Gastroesophageal sphincter (tissue), 3 donors: ENCODE results near the gene TK1.

Experiments
- EP300 ChIP-seq: sonication (generic); formaldehyde crosslinking; IDR thresholded peaks from one replicate; pipeline ENCODE4 v1.6.1; 2017; ENCODE audit warnings: antibody characterized with exemption, mild to moderate bottlenecking
- POLR2A ChIP-seq, 2 donors: fragments of 450-650 bp; IDR thresholded peaks; one replicate each; pipeline ENCODE4 v1.6.1; 2017; ENCODE audit warnings: antibody characterized with exemption in 2 of 2, mild to moderate bottlenecking in 2 of 2, moderate library complexity in 1 of 2
- POLR2AphosphoS5 ChIP-seq: sonication (generic); formaldehyde crosslinking; IDR thresholded peaks from one replicate; pipeline ENCODE4 v1.6.1; 2017; ENCODE audit warnings: antibody characterized with exemption
- TF ChIP-seq, protein P1 (sequence below), 4 experiments: fragments of 200-600 bp in 2 of 4; fragments of 450-650 bp in 2 of 4; sonication (generic) in 1 of 4; IDR thresholded peaks; one replicate each; pipeline ENCODE4 v1.5.1; 2017 to 2019; ENCODE audit warnings: antibody characterized with exemption in 4 of 4, mild to moderate bottlenecking in 2 of 4, moderate library complexity in 2 of 4

DNA sequence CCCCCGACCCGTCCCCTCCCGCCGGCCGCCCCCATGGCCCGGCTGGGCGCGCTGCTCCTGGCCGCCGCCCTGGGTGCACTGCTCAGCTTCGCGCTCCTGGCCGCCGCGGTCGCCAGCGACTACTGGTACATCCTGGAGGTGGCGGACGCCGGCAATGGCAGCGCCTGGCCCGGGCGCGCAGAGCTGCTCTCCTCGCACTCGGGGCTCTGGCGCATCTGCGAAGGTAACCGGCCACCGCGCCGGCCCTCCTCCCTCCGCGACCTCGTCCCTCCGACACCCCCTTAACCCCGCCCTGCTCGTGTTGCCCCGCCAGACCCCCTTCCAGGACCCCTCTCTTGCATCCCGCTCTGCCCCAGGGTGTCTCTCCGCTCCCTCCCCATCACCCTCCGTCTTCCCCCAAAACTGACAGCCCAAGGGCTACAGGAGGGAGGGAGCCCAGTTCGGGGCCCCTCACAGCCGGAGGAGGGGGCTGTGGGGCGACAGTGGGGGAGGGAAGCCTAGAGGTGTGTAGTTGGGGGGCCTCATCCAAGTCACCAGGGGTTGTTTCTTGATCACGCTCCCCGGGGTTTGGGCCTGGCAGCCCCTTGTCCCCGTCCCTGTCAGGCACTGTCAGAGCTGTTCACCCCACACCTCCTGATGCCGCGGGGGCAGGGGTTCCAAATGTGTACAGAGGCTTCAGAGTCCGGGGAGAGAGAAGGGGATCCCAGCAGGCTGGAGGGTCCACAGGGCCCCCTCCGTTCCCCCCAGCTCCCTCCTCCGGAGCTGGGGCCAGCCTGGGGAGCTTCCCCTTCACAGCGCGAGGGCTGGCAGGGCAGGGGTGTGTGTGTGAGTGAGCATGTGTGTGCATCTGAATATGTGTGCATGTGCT, 45.4 kb upstream of the TK1 start:
- TF ChIP-seq, protein P1, sequence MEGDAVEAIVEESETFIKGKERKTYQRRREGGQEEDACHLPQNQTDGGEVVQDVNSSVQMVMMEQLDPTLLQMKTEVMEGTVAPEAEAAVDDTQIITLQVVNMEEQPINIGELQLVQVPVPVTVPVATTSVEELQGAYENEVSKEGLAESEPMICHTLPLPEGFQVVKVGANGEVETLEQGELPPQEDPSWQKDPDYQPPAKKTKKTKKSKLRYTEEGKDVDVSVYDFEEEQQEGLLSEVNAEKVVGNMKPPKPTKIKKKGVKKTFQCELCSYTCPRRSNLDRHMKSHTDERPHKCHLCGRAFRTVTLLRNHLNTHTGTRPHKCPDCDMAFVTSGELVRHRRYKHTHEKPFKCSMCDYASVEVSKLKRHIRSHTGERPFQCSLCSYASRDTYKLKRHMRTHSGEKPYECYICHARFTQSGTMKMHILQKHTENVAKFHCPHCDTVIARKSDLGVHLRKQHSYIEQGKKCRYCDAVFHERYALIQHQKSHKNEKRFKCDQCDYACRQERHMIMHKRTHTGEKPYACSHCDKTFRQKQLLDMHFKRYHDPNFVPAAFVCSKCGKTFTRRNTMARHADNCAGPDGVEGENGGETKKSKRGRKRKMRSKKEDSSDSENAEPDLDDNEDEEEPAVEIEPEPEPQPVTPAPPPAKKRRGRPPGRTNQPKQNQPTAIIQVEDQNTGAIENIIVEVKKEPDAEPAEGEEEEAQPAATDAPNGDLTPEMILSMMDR (IDR thresholded peaks at IDR 0.05) = no peak
- TF ChIP-seq EP300 (no peak), POLR2A (IDR thresholded peaks at IDR 0.05) (no peak), POLR2AphosphoS5 (no peak)
